GM12878 (cell line): ENCODE data around the gene PRLH. TPM values are rescaled to one million over a fixed set of nuclear protein-coding genes. Genes with fewer than 3 reads are reported as not detected.
A peak's percentile ranks its signal among the peaks of the same experiment; 100 is the strongest.

ENCODE experiments used
- E4F1 ChIP-seq: fragments of 450-650 bp; IDR thresholded peaks from 2 replicates; pipeline ENCODE4 v1.6.1; 2018; ENCODE audit warnings: borderline replicate concordance, mild to moderate bottlenecking; ENCODE audit not compliant: partially characterized antibody
- FOXK2 ChIP-seq: fragments of 450-650 bp; IDR thresholded peaks from 2 replicates; pipeline ENCODE4 v1.6.1; 2017; ENCODE audit warnings: mild to moderate bottlenecking, moderate library complexity
- HDAC2 ChIP-seq: fragments of 200-600 bp; sonication (generic); IDR thresholded peaks from 2 replicates; pipeline ENCODE4 v1.6.1; 2017
- NFYA ChIP-seq: IDR thresholded peaks from 2 replicates; pipeline ENCODE4 v1.6.1; 2011; ENCODE audit warnings: low read depth, mild to moderate bottlenecking, low read length, improper control_type of control experiment, borderline replicate concordance
- PAX5 ChIP-seq: IDR thresholded peaks from 2 replicates; pipeline ENCODE4 v1.6.1; 2011; ENCODE audit warnings: low read depth, low read length, borderline replicate concordance
- PAX8 ChIP-seq: fragments of 450-650 bp; IDR thresholded peaks from 2 replicates; pipeline ENCODE4 v1.6.1; 2017; ENCODE audit warnings: mild to moderate bottlenecking, moderate library complexity
- PML ChIP-seq: IDR thresholded peaks from 2 replicates; pipeline ENCODE4 v1.6.1; 2012; ENCODE audit warnings: low read length, inconsistent platforms
- RUNX3 ChIP-seq: IDR thresholded peaks from 2 replicates; pipeline ENCODE4 v1.6.1; 2012; ENCODE audit warnings: low read length, inconsistent platforms
- USF2 ChIP-seq: IDR thresholded peaks from 2 replicates; pipeline ENCODE4 v1.6.1; 2011; ENCODE audit warnings: low read depth, low read length, improper control_type of control experiment, borderline replicate concordance
- ZBTB33 ChIP-seq: fragments of 450-650 bp; IDR thresholded peaks from 2 replicates; pipeline ENCODE4 v1.6.1; 2017; ENCODE audit warnings: mild to moderate bottlenecking
- ZNF384 ChIP-seq: IDR thresholded peaks from 2 replicates; pipeline ENCODE4 v1.6.1; 2012; ENCODE audit warnings: low read depth, mild to moderate bottlenecking, low read length, improper control_type of control experiment, borderline replicate concordance
- polyA plus RNA-seq, 11 experiments: library from polyadenylated mRNA; depleted of rRNA in 4 of 11; unstranded in 6 of 11; stranded (reverse) in 5 of 11; fragments of >200 nt; fragmentation: Nextera tagmentation in 4 of 11; fragmentation: Illumina TruSeq in 1 of 11; extraction: Ambion mirVana in 4 of 11; extraction: Trizol in 1 of 11; gene quantifications; 1 replicate in 1 of 11; 2 replicates in 10 of 11; pipeline versions ENCODE4 v1.2.1 to v1.2.3, GENCODE V29; 2011 to 2016; ENCODE audit warnings: inconsistent platforms in 2 of 11, missing spikeins in 2 of 11, low read depth in 1 of 11
- total RNA-seq, 4 experiments: library from RNA; depleted of rRNA in 3 of 4; stranded (reverse); fragments of >200 nt in 3 of 4; fragmentation: Illumina TruSeq in 1 of 4; extraction: Trizol in 1 of 4; gene quantifications; 2 replicates each; pipeline versions ENCODE4 v1.2.1 to v1.2.3, GENCODE V29; 2013 to 2021
- TF ChIP-seq, protein P1 (sequence below): fragments of 450-650 bp; IDR thresholded peaks from 2 replicates; pipeline ENCODE4 v1.6.1; 2017; ENCODE audit warnings: mild to moderate bottlenecking, low read depth, inconsistent platforms; ENCODE audit not compliant: poor library complexity, severe bottlenecking
- TF ChIP-seq, protein P2 (sequence below): IDR thresholded peaks from 2 replicates; pipeline ENCODE4 v1.6.1; 2012; ENCODE audit warnings: low read depth, low read length, improper control_type of control experiment
- TF ChIP-seq, protein P3 (sequence below): IDR thresholded peaks from 2 replicates; pipeline ENCODE4 v1.6.1; 2012; ENCODE audit warnings: low read depth, low read length, improper control_type of control experiment
- TF ChIP-seq, protein P4 (sequence below): fragments of 450-650 bp; IDR thresholded peaks from 2 replicates; pipeline ENCODE4 v1.6.1; 2016; ENCODE audit warnings: mild to moderate bottlenecking

Gene PRLH
- total and polyA plus RNA-seq, 10 of the 15 experiments (the other 5 are each of a cell fraction or from before 2014, with no cell fraction given): not detected

GRCh38 chr2:237529452-237530402 is 36.6 kb upstream of the PRLH start (continued):
- TF ChIP-seq PML (no peak), RUNX3 (peak; percentile 88), FOXK2 (no peak), NFYA (no peak), PAX8 (no peak), E4F1 (no peak), ZBTB33 (no peak), USF2 (no peak), PAX5 (peak; percentile 62; the same call in 1 of the 2 replicates), HDAC2 (no peak), ZNF384 (no peak)
- TF ChIP-seq, protein P1, sequence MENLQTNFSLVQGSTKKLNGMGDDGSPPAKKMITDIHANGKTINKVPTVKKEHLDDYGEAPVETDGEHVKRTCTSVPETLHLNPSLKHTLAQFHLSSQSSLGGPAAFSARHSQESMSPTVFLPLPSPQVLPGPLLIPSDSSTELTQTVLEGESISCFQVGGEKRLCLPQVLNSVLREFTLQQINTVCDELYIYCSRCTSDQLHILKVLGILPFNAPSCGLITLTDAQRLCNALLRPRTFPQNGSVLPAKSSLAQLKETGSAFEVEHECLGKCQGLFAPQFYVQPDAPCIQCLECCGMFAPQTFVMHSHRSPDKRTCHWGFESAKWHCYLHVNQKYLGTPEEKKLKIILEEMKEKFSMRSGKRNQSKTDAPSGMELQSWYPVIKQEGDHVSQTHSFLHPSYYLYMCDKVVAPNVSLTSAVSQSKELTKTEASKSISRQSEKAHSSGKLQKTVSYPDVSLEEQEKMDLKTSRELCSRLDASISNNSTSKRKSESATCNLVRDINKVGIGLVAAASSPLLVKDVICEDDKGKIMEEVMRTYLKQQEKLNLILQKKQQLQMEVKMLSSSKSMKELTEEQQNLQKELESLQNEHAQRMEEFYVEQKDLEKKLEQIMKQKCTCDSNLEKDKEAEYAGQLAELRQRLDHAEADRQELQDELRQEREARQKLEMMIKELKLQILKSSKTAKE: no peak
- TF ChIP-seq, protein P2, sequence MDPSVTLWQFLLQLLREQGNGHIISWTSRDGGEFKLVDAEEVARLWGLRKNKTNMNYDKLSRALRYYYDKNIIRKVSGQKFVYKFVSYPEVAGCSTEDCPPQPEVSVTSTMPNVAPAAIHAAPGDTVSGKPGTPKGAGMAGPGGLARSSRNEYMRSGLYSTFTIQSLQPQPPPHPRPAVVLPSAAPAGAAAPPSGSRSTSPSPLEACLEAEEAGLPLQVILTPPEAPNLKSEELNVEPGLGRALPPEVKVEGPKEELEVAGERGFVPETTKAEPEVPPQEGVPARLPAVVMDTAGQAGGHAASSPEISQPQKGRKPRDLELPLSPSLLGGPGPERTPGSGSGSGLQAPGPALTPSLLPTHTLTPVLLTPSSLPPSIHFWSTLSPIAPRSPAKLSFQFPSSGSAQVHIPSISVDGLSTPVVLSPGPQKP: no peak
- TF ChIP-seq, protein P3, sequence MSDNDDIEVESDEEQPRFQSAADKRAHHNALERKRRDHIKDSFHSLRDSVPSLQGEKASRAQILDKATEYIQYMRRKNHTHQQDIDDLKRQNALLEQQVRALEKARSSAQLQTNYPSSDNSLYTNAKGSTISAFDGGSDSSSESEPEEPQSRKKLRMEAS: no peak
- TF ChIP-seq, protein P4, sequence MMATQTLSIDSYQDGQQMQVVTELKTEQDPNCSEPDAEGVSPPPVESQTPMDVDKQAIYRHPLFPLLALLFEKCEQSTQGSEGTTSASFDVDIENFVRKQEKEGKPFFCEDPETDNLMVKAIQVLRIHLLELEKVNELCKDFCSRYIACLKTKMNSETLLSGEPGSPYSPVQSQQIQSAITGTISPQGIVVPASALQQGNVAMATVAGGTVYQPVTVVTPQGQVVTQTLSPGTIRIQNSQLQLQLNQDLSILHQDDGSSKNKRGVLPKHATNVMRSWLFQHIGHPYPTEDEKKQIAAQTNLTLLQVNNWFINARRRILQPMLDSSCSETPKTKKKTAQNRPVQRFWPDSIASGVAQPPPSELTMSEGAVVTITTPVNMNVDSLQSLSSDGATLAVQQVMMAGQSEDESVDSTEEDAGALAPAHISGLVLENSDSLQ: no peak
